ENCODE results near the gene BASP1.
"Not testable (repeated sequence)": the region's sequence is repeated elsewhere in the genome, so short reads cannot be mapped to it uniquely, and the experiment has no call there.

The BASP1 gene

DNA sequence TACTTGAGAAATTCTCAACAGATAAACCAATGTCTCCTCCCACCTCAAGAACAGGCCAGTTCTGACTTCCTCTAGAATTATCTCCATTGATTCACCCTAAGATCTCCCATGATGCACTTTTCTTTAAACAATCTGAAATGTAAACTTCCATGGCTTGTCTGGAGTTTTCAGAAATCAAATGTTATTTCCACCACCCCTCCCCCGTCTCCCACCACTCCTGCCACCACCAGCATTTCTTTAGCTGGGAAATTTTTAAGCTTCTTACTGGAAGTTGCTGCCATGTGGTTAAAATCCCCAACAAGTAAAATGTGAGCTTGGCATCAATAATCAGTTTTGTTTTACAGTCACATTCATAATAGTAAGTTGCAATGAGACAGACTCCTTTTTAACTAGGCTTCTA lies 32.8 kb upstream of the BASP1 start:
- Histone ChIP-seq H3K4me1 (ENCODE audit: control insufficient read depth, insufficient read depth, low read length) (peaks cover under 1% of the 10 kb centered on the region), H3K9me3 (ENCODE audit: control insufficient read depth, low read length) (no peaks in the 10 kb centered on the region), H3K9ac (ENCODE audit: low read length) (no peak overlapping the region)

GRCh38 chr5:17185349-17185748 lies 32.1 kb upstream of the BASP1 start:
- Histone ChIP-seq H3K9ac (ENCODE audit: low read length) (no peak overlapping the region), H3K4me1 (ENCODE audit: control insufficient read depth, insufficient read depth, low read length) (peaks cover 8% of the 10 kb centered on the region), H3K9me3 (ENCODE audit: control insufficient read depth, low read length) (no peaks in the 10 kb centered on the region), H3K27me3 (ENCODE audit: control insufficient read depth, insufficient read depth, low read length) (no peaks in the 10 kb centered on the region), H3K4me3 (ENCODE audit: low read length) (no peak overlapping the region), H3K36me3 (ENCODE audit: control insufficient read depth, insufficient read depth, low read length) (no peaks in the 10 kb centered on the region)

More for the DNA sequence above, 32.8 kb upstream of the BASP1 start:
- Histone ChIP-seq H3K27me3 (ENCODE audit: control insufficient read depth, insufficient read depth, low read length) (no peaks in the 10 kb centered on the region), H3K36me3 (ENCODE audit: control insufficient read depth, insufficient read depth, low read length) (no peaks in the 10 kb centered on the region), H3K4me3 (ENCODE audit: low read length) (no peak overlapping the region)

- H3K4me1 ChIP-seq (ENCODE audit: control insufficient read depth, insufficient read depth, low read length): peaks cover 12% of the 10 kb centered on the region
- H3K36me3 ChIP-seq (ENCODE audit: control insufficient read depth, insufficient read depth, low read length): no peaks in the 10 kb centered on the region
- H3K9ac ChIP-seq (ENCODE audit: low read length): no peak overlapping the region
- H3K9me3 ChIP-seq (ENCODE audit: control insufficient read depth, low read length): no peaks in the 10 kb centered on the region
- no peak overlapping the region for H3K4me3 ChIP-seq (ENCODE audit: low read length)
- no peaks in the 10 kb centered on the region for H3K27me3 ChIP-seq (ENCODE audit: control insufficient read depth, insufficient read depth, low read length)
These were observed 31.7 kb upstream of the BASP1 start for GRCh38 chr5:17185773-17186172.

- Histone ChIP-seq H3K36me3 (ENCODE audit: control insufficient read depth, insufficient read depth, low read length) (no peaks in the 10 kb centered on the region), H3K9ac (ENCODE audit: low read length) (no peak overlapping the region), H3K4me1 (ENCODE audit: control insufficient read depth, insufficient read depth, low read length) (peaks cover 16% of the 10 kb centered on the region), H3K9me3 (ENCODE audit: control insufficient read depth, low read length) (no peaks in the 10 kb centered on the region), H3K27me3 (ENCODE audit: control insufficient read depth, insufficient read depth, low read length) (no peaks in the 10 kb centered on the region), H3K4me3 (ENCODE audit: low read length) (no peak overlapping the region)
These were observed 31.2 kb upstream of the BASP1 start for GRCh38 chr5:17186256-17186655.

- Histone ChIP-seq H3K4me3 (ENCODE audit: low read length) (no peak overlapping the region), H3K36me3 (ENCODE audit: control insufficient read depth, insufficient read depth, low read length) (no peaks in the 10 kb centered on the region), H3K27me3 (ENCODE audit: control insufficient read depth, insufficient read depth, low read length) (no peaks in the 10 kb centered on the region), H3K9me3 (ENCODE audit: control insufficient read depth, low read length) (no peaks in the 10 kb centered on the region), H3K4me1 (ENCODE audit: control insufficient read depth, insufficient read depth, low read length) (peaks cover 16% of the 10 kb centered on the region), H3K9ac (ENCODE audit: low read length) (no peak overlapping the region)
These were observed 30.2 kb upstream of the BASP1 start for GRCh38 chr5:17187011-17187785.

DNA sequence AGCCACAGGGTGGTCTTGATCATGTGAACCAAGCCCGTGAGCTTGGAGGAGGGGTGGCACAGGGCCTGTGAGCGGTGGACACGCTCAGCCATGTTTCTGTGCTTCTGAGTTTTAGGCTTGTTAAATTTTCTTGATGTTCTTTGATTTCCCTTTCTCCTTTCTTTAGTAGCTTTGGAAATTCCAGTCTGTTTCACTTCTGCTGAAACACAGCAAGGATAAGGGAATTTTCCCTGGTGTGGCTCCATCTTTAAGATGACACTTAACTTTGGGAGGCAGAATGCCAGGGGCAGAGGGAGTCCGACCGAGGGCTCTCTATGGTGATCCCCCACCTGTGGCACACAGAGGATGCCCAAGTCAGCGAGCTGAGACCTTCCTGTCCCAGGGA lies 29.7 kb upstream of the BASP1 start:
- Histone ChIP-seq H3K4me1 (ENCODE audit: control insufficient read depth, insufficient read depth, low read length) (peaks cover 16% of the 10 kb centered on the region), H3K9ac (ENCODE audit: low read length) (no peak overlapping the region), H3K36me3 (ENCODE audit: control insufficient read depth, insufficient read depth, low read length) (no peaks in the 10 kb centered on the region), H3K27me3 (ENCODE audit: control insufficient read depth, insufficient read depth, low read length) (no peaks in the 10 kb centered on the region), H3K4me3 (ENCODE audit: low read length) (no peak overlapping the region), H3K9me3 (ENCODE audit: control insufficient read depth, low read length) (no peaks in the 10 kb centered on the region)

GRCh38 chr5:17189381-17190036 lies 27.9 kb upstream of the BASP1 start:
- no peaks in the 10 kb centered on the region for H3K9me3 ChIP-seq (ENCODE audit: control insufficient read depth, low read length)
- H3K36me3 ChIP-seq (ENCODE audit: control insufficient read depth, insufficient read depth, low read length): no peaks in the 10 kb centered on the region
- no peaks in the 10 kb centered on the region for H3K27me3 ChIP-seq (ENCODE audit: control insufficient read depth, insufficient read depth, low read length)
- H3K4me1 ChIP-seq (ENCODE audit: control insufficient read depth, insufficient read depth, low read length): peaks cover 16% of the 10 kb centered on the region
- H3K9ac ChIP-seq (ENCODE audit: low read length): no peak overlapping the region
- no peak overlapping the region for H3K4me3 ChIP-seq (ENCODE audit: low read length)

- Histone ChIP-seq H3K4me3 (ENCODE audit: low read length) (no peak overlapping the region), H3K36me3 (ENCODE audit: control insufficient read depth, insufficient read depth, low read length) (no peaks in the 10 kb centered on the region), H3K4me1 (ENCODE audit: control insufficient read depth, insufficient read depth, low read length) (peaks cover 16% of the 10 kb centered on the region), H3K9ac (ENCODE audit: low read length) (no peak overlapping the region), H3K27me3 (ENCODE audit: control insufficient read depth, insufficient read depth, low read length) (no peaks in the 10 kb centered on the region), H3K9me3 (ENCODE audit: control insufficient read depth, low read length) (no peaks in the 10 kb centered on the region)
These were observed 27.1 kb upstream of the BASP1 start for GRCh38 chr5:17190242-17190778.

GRCh38 chr5:17190799-17191391 lies 26.5 kb upstream of the BASP1 start:
- no peaks in the 10 kb centered on the region for H3K36me3 ChIP-seq (ENCODE audit: control insufficient read depth, insufficient read depth, low read length)
- H3K9ac ChIP-seq (ENCODE audit: low read length): no peak overlapping the region
- H3K9me3 ChIP-seq (ENCODE audit: control insufficient read depth, low read length): no peaks in the 10 kb centered on the region
- H3K27me3 ChIP-seq (ENCODE audit: control insufficient read depth, insufficient read depth, low read length): no peaks in the 10 kb centered on the region
- H3K4me1 ChIP-seq (ENCODE audit: control insufficient read depth, insufficient read depth, low read length): peaks cover 16% of the 10 kb centered on the region
- H3K4me3 ChIP-seq (ENCODE audit: low read length): no peak overlapping the region

DNA sequence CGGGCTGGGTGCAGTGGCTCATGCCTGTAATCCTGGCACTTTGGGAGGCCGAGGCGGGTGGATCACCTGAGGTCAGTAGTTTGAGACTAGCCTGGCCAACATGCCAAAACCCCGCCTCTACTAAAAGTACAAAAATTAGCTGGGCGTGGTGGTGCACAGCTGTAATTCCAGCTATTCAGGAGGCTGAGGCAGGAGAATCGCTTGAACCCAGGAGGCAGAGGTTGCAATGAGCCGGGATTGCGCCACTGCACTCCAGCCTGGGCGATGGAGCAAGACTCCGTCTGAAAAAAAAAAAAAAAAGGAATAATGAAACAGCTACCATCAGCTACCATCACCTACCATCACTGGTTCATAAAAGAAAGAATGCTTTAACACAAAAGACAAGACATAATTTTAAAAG lies 25.9 kb upstream of the BASP1 start:
- H3K4me3 ChIP-seq (ENCODE audit: low read length); H3K9me3 ChIP-seq (ENCODE audit: control insufficient read depth, low read length): not testable (repeated sequence)

GRCh38 chr5:17192191-17192590 lies 25.2 kb upstream of the BASP1 start:
- H3K27me3 ChIP-seq (ENCODE audit: control insufficient read depth, insufficient read depth, low read length): no peaks in the 10 kb centered on the region
- H3K4me1 ChIP-seq (ENCODE audit: control insufficient read depth, insufficient read depth, low read length): peaks cover 16% of the 10 kb centered on the region
- H3K36me3 ChIP-seq (ENCODE audit: control insufficient read depth, insufficient read depth, low read length): no peaks in the 10 kb centered on the region
- no peak overlapping the region for H3K4me3 ChIP-seq (ENCODE audit: low read length)
- H3K9me3 ChIP-seq (ENCODE audit: control insufficient read depth, low read length): no peaks in the 10 kb centered on the region
- H3K9ac ChIP-seq (ENCODE audit: low read length): no peak overlapping the region

More for the DNA sequence above, 25.9 kb upstream of the BASP1 start:
- not testable (repeated sequence) for H3K27me3 ChIP-seq (ENCODE audit: control insufficient read depth, insufficient read depth, low read length); H3K9ac ChIP-seq (ENCODE audit: low read length); H3K36me3 ChIP-seq (ENCODE audit: control insufficient read depth, insufficient read depth, low read length)
- H3K4me1 ChIP-seq (ENCODE audit: control insufficient read depth, insufficient read depth, low read length): peaks cover 16% of the 10 kb centered on the region

DNA sequence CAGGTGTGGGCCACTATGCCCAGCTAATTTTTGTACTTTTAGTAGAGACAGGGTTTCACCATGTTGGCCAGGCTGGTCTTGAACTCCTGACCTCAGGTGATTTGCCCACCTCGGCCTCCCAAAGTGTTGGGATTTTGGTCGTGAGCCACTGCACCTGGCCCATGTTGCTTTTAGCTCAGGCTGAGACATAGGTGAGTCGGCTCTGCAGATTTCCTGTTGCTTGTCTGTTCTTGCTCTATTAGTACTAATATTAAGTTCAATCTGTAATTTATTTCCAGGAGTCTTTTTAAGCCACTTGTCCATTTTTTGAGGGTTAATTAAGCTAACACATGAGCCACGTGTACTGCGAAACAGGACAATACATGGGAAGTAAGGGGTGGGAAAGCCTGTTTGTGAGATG lies 21.4 kb upstream of the BASP1 start:
- no peaks in the 10 kb centered on the region for H3K36me3 ChIP-seq (ENCODE audit: control insufficient read depth, insufficient read depth, low read length)
- no peaks in the 10 kb centered on the region for H3K9me3 ChIP-seq (ENCODE audit: control insufficient read depth, low read length)
- no peak overlapping the region for H3K4me3 ChIP-seq (ENCODE audit: low read length)
- no peaks in the 10 kb centered on the region for H3K27me3 ChIP-seq (ENCODE audit: control insufficient read depth, insufficient read depth, low read length)
- no peak overlapping the region for H3K9ac ChIP-seq (ENCODE audit: low read length)
- peaks cover 2% of the 10 kb centered on the region for H3K4me1 ChIP-seq (ENCODE audit: control insufficient read depth, insufficient read depth, low read length)
